NCI-H1417 treated with DMSO at 0.1 percent for 48 hours (cell line): ENCODE results near the gene RERE.

Experiments used
- DNase-seq: peaks from one replicate; lab custom pipeline; 2025; lab: John Stamatoyannopoulos, UW

Gene RERE

DNA sequence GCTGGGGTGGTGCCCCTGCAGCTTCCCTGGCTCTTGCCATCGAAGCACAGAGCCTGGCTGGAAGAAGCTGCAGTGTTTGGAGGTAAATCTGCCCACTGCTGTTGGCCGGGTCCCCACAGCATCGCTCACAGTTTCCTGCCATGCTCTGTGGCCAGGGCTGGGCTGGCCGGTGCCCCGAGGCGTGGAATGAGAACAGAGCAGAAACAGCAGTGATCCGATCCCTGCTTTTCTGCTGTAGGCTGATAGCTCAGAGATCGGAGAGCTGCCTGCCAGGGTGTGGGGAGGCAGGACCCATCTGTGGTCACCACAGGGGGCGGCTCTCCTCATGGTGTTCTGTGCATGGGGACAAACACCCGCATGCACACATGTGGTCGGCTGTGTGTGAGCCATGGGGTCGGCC, 488.0 kb downstream of the RERE start:
- no peak for DNase-seq

DNA sequence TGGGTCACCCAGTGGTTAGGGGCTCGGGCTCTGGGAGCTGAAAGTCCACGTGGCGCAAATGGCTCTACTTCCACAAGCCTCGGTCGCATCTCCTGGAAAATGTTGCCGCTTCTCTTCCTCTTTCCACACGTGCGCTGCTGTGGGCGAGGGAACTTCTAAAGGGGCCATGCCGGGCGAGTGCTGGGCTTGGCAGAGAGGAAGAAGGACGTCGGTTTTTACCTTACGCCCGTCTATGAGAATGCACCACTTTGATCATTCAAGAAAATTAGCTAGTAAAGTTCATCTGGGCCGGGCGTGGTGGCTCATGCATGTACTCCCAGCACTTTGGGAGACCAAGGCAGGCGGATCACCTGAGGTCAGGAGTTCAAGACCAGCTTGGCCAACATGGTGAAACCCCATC, 489.2 kb downstream of the RERE start:
- DNase-seq: no peak

DNA sequence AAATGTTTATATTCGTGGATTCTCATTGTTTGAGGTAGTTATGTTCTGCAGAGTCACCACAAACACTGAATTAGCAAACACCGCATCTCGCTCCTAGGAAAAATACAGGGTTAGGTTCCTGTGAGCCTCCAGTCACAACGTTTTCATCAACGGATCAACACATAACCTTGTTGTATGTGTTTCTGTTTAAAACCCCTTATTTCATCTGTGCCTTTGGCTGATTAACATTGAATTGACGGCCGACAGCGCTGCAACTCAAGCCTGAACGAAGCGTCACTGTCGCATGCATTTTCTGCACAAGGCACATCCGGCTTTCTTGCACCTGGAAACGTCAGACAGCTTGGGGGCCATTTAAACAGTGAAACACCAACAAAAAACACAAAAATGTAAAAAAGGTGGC, 491.2 kb downstream of the RERE start:
- no peak for DNase-seq

DNA sequence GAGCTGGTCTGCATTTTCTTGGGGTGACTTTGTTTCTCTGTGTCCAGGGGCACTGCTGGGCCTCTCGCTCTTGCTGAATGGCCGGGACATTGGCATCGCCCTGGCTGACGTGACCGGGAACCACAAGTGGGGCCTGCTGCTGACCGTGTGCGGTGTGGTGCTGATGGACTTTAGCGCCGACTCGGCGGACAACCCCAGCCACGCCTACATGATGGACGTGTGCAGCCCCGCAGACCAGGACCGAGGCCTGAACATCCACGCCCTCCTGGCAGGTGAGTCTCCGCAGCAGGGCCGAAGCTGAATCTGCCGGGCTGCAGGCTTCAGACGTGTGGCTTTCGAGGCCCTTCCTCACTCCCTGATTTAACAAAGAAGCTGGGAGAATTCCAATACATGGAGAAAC, 491.7 kb downstream of the RERE start:
- no peak for DNase-seq

DNA sequence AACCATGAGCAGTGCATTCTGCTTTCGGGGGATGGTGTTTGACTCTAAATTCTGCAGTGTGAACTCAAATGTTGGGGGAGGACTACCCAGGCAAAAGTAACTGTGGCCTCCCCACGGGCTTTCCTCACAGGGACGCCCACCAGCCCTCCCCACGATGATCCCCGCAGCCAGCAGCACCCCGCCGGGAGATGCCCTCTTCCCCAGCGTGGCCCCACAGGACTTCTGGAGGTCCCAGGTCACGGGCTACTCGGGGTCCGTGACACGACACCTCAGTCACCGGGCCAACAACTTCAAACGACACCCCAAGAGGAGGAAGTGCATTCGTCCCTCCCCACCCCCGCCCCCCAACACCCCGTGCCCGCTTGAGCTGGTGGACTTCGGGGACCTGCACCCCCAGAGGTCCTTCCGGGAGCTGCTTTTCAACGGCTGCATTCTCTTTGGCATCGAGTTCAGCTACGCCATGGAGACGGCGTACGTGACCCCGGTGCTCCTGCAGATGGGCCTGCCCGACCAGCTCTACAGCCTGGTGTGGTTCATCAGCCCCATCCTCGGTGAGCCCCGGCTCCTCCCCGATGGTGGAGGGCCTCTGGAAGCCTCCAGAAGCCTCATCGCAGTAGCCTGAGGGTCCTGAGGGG, 493.1 kb downstream of the RERE start:
- DNase-seq: no peak

DNA sequence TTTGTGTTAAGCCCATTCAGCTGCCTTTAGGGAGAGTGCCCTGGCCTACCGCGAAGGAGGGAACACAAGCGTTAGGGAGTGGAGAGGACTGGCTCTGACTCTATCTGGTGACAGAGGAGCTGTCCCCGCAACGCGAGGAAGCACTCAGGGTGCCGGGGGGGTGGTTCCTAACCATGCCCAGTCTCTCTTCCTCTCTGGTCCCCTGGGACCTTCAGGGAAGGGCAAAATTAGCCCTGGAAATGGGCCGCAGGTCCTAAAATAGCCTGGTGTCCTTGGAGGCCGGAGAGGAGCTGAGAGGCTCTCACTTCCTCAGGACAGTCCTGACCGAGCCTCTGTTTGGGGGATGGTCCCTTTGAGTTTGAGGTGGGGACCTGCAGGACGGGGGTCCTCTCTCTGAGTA, 493.7 kb downstream of the RERE start:
- no peak for DNase-seq

DNA sequence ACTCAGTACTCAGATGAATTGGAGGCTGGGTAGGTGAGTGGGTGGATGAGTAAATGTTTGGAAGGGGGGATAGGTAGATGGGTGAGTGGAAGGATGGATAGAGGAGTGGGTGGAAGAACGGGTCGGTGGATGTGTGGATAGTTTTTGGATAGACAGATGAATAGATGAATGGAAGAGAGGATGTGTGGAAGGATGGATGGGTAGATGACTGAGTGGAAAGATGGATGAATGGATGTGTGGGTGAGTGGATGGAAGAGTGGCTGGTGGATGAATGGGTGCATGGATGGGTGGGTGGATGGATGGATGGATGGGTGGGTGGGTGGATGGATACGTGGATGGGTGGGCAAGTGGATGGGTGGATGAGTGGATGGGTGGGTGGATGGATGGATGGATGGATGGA, 495.8 kb downstream of the RERE start:
- no peak for DNase-seq

DNA sequence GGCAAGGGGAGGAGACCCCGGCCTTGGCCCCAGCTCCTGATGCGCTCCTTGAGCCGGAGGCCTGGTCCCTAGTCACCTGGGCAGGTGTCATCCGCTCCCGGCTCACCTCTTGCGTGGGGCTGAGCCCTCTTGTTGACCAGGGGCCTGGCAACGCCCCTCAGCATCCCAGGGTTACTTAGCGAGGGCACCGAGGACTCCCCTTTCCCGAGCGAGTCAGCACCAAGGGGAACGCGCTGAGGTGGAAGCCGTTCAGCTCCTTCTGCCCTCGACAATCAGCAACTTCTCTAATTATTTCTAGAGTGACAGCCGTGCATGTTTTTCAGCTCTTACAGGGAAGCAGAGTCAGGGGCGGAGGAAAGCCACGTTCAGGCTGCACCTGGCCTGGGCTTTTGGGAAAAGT, 499.0 kb downstream of the RERE start:
- DNase-seq: no peak

DNA sequence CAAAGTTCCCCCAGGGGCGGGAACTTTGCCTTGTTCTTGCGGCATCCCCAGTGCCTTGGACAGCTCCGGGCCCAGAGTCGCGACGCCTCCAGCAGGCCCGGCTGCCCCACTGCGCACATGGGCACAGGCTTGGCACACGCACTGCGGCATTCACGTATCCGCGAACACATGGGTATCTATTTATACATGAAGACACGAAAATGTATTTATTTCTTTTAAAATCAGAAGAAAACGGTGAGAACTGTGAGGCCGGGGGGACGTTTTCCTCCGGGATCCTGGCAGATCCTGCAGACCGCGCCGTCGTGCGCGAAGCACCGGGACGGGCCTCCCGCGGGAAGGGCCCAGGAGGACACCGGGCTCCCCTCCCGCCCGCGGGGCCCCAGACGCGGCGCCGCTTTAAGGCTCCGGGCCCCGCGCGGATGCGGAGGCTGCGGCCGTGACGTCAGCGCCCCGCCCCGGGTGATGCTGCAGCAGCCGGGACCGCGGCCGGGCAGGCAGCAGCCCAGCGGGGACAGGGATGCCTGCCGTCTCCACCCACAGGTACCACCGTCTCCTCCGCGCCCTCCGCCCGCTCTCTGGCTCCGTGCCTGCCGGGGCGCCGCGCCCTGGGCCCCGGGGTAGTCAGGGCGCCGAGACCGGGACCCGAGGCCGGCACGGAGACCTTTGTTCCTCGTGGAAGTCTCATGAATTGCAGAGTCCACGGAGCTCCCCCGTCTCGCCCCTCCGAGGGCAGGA, 499.6 kb downstream of the RERE start, which contains the start of gene SLC45A1:
SLC45A1 (plus strand) TSS at position 468 of the 735 bp plus-strand sequence. CDS start 6,216 bp downstream, outside the sequence.
- no peak for DNase-seq

DNA sequence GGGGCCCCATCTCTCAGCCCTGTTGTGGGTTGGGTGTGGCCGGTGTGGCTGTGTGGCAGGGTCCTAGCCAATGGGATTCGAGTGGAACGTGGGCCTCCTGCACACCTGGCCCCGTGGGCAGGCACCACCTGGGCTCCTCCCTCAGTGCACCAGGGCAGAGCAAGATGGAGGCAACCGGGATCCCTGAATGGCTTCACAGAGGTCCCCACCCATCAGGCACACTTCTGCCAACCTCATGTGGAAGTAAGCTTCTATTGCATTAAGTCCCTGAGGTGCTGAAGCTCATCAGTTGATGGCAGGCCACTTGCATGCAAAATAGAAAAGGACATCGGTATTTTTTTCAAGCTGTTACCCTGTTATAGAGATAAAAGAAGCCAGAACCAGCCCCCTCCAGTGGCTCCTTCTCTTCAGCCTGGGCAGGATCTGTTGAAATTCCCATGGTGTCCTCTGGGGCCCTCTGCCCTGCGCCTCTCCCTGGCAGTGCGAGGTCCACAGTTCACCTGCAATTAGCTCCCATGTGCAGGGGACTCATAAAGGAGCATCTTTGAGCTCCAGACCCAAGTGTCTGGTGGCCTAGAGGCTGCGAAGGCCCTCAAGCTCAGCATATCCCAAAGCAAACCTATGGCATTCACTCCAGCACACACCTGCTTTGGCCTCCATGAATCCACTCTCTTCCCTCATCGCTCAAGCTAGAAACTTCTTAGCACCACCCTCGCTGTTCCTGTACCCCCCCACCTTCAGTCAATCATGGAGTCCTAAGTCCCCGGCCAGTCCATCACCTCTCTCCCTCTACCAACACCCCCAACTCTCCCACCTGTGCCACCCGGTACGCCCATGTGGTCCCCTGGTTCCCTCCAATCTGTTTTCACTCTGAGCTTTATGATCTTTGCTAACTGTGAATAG, 501.6 kb downstream of the RERE start:
- DNase-seq: no peak

DNA sequence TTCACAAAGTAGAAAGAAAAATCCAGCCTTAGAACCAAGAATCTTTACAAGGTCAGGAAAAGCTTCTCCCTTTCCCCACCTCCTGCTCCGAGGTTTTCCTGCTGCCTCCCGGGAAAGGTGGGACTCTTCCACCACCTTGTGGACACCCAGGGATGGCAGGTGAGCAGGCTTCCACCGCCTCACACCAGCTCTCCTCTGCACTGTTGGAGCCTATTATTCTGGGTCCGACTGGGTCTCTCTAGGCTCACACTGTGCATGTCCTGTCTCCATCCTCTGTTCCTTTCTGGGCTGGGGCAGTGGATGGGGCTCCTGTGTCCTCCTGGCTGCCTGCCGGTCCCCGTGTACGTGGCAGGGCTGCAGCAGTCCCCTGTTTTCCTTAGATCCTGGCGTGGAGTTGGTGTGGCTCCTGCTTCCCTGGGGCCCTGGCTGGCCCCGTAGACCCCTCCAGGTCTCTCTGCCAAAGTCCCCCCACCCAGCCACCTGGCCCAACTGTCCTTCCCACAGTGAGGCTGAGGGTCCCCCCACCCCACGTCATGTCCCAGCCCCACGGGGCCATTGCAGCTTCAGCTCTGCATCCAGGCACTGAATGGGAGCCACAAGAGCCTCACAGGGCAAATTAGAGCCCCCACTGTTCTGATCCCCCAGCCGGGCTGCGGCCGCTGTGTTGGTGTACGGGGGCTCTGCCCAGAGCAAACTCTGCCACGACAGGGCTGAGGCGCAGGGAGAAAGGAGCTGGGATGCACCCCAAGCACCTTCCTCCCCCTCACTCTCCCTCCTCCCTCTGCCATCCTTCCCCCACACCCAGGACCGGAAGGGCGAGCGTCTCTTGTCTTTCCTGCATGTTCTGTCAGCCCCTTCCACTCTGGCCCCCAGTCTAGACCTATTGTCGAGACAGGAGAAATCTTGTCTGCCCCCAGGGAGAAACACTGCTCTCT, 502.8 kb downstream of the RERE start:
- DNase-seq: peak; percentile 6

DNA sequence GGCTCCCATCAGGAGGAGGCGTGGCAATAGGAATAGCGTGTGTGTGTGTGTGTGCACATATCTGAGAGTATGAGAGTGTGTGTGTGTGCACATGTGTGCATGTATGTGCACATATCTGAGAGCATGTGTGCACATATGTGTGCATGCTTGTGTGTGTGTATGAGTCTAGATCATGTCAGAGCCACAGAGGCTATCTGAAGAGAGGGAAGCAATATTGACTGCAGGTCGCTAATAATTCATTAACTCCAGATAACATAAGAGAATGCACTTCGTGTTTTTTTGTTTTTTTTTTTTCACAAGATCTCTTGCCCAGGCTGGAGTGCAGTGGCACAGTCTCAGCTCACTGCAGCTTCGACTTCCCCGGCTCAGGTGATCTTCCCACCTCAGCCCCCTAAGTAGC, 504.2 kb downstream of the RERE start:
- DNase-seq: no peak

DNA sequence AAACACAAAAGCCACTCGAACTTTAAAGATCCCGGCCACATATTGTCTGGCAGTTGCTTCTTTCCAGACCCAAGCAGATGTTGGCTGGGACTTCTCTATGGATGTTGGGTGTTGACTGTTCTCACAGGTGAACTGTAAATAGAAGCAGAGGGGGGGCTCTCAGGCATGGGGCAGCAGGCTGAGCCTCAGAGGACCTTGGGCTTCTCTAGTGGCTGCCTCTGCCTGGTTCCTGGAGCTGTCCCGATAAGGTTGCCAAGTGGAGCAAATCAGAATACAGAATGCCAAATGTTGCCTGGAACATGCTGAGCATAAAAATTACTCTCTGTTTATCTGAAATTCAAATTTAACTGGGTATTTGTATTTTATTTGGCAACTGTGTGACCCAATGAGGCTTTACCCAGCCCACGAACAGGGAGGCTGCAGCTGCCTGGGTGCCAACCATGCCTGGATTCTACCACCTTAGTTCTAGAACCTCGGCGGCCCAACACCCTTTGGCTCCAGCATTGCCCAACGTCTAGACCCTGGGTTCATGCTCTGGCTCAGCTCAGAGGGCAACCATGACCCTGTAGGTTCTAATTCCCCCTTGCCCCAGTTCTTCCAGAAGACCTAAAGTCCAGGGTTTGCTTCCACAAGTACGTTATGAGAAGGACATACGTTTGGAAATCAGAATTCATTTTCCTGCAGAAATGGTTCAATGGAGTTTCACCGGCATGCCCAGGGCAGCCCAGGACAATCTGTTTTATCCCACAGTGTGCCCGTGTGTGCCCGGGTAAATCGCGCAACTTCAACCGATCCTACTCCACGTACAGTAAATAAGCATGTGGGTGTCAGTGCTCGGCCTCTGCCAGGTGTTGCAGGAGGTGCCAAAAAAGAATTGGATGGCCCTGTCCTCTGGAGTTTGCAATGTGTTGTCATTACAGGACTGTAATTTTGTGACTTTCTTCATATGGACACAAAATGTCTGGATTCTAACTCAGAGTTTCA, 504.9 kb downstream of the RERE start:
- DNase-seq: no peak

DNA sequence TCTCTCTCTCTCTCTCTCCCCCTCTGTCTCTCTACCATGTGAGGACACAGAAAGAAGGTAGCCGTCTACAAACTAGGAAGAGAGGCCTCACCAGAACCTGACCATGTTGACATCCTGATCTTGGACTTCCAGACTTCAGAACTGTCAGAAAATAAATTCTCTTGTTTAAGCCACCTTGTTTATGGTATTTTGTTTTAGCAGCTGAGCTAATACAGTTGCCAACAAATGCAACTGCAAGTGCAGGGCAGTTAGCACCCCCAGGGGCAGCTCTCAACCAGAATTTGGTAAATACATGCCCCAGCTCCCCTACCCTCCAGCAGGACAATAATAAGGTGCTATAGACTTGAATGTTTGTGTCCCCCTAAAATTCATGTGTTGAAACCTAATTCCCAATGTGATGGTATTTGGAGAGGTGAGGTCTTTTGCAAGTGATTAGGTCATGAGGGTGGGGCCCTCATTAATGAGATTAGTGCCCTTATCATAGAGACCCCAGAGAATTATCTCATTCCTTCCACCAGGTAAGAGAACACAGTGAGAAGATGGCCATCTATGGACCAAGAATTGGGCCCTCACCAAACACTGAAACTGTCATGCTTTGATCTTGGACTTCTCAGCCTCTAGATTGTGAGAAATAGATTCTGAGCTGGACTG, 506.2 kb downstream of the RERE start:
- DNase-seq: no peak

DNA sequence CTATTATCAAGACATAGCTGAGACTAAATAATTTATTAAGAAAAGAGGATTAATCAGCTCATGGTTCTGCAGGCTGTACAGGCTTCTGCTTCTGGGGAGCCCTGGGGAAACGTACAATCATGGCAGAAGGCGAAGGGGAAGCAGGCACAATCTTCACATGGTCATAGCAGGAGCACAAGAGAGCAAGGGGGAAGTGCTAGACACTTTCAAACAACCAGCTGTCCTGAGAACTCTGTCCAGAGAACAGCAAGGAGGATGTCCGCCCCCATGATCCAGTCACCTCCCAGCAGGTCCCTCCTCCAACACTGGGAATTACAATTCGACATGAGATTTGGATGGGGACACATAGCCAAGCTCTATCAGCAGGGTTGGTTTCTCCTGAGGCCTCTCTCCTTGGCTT, 509.8 kb downstream of the RERE start:
- DNase-seq: no peak

DNA sequence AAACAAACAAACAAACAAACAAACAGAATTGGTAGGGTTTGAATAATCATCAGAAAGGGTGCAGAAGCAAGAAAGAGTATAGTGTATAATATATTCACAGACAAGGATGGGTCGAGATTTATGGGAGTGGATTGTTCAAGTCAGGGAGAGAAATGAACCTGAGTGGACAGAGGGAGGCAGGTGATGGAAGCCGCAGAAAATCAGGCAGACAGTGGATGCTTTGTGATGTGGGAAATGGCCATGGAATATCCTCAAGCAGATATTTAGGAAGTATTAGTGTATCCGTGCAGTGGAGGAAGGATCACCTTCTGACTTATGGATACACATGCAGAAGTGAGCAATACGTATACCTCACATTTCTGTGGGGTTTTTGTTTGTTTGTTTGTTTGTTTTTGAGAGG, 513.6 kb downstream of the RERE start:
- no peak for DNase-seq

DNA sequence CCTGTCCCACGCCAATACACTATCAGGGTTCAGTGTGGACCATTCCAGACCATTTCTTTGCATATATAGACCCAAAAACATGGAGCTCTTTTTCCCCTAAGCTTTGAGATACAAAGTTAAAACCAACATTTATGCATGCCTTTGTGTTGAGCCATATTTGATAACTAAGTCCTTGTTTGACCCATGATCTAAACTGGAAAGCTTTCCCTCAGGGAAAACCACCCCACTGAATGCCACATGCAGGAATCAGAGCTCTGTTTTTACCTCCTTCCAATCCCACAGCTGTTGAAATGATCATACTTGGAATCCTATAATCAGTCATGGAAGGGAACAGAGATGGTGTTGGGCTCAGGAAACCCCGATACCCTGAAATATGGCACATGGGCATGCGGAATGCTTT, 514.3 kb downstream of the RERE start:
- DNase-seq: no peak
